Lower leg skin (tissue), 3 donors: ENCODE data around the gene DTNBP1.

Experiments used
- CTCF ChIP-seq, 3 donors: fragments of 450-650 bp; IDR thresholded peaks; one replicate each; pipeline ENCODE4 v1.5.1; 2016; ENCODE audit warnings: antibody characterized with exemption in 3 of 3, mild to moderate bottlenecking in 3 of 3, moderate library complexity in 2 of 3
- POLR2A ChIP-seq, 2 donors: fragments of 450-650 bp; IDR thresholded peaks; one replicate each; pipeline ENCODE4 v1.6.1; 2016 to 2017; ENCODE audit warnings: antibody characterized with exemption in 2 of 2, mild to moderate bottlenecking in 1 of 2, moderate library complexity in 1 of 2

GRCh38 chr6:15581751-15582150 is 81.1 kb downstream of the DTNBP1 start:
- TF ChIP-seq CTCF (IDR thresholded peaks at IDR 0.05) (no peak), POLR2A (IDR thresholded peaks at IDR 0.05) (no peak)
